Spleen (tissue), 11 donors: ENCODE data around the gene ARSK. TPM values are rescaled to one million over a fixed set of nuclear protein-coding genes. Genes with fewer than 3 reads are reported as not detected.

Experiments
- DNase-seq: peaks from one replicate; pipeline ENCODE4 v3.0.0-alpha.2; 2020
- H3K27ac ChIP-seq, 8 donors: fragments of 200-600 bp; sonication (generic) in 7 of 8; 1 replicate in 4 of 8; 2 replicates in 4 of 8; pipeline versions ENCODE4 v1.5.0 to v1.8.0; 2016 to 2021; ENCODE audit warnings: inconsistent platforms in 4 of 8, mild to moderate bottlenecking in 4 of 8, moderate library complexity in 1 of 8
- H3K27me3 ChIP-seq, 7 donors: fragments of 200-600 bp; sonication (generic) in 6 of 7; replicated peaks in 1 of 7; 1 replicate in 4 of 7; 2 replicates in 3 of 7; pipeline versions ENCODE4 v1.5.0 to v1.8.0; 2016 to 2021; ENCODE audit warnings: inconsistent platforms in 3 of 7, mild to moderate bottlenecking in 1 of 7
- H3K36me3 ChIP-seq, 6 donors: fragments of 200-600 bp; sonication (generic) in 5 of 6; 1 replicate in 4 of 6; 2 replicates in 2 of 6; pipeline versions ENCODE4 v1.5.0 to v1.8.0; 2016 to 2021; ENCODE audit warnings: inconsistent platforms in 2 of 6
- H3K4me1 ChIP-seq, 6 donors: fragments of 200-600 bp; sonication (generic) in 5 of 6; 1 replicate in 3 of 6; 2 replicates in 3 of 6; pipeline versions ENCODE4 v1.5.0 to v1.8.0; 2016 to 2021; ENCODE audit warnings: inconsistent platforms in 3 of 6
- H3K4me3 ChIP-seq, 8 donors: fragments of 200-600 bp; sonication (generic) in 7 of 8; 1 replicate in 4 of 8; 2 replicates in 4 of 8; pipeline versions ENCODE4 v1.5.0 to v1.8.0; 2016 to 2021; ENCODE audit warnings: inconsistent platforms in 4 of 8, mild to moderate bottlenecking in 4 of 8, moderate library complexity in 2 of 8
- H3K9me3 ChIP-seq, 8 donors: fragments of 200-600 bp; sonication (generic) in 7 of 8; 1 replicate in 4 of 8; 2 replicates in 4 of 8; pipeline versions ENCODE4 v1.5.0 to v1.8.0; 2016 to 2021; ENCODE audit warnings: inconsistent platforms in 4 of 8
- POLR2A ChIP-seq, 3 donors: fragments of 450-650 bp; IDR thresholded peaks; one replicate each; pipeline ENCODE4 v1.5.1; 2017; ENCODE audit warnings: antibody characterized with exemption in 3 of 3, mild to moderate bottlenecking in 1 of 3
- POLR2AphosphoS5 ChIP-seq, 3 donors: sonication (generic); formaldehyde crosslinking; IDR thresholded peaks; one replicate each; pipeline ENCODE4 v1.5.1; 2017; ENCODE audit warnings: antibody characterized with exemption in 3 of 3
- WGBS, 5 donors: extraction: QIAGEN DNeasy Blood & Tissue Kit in 3 of 5; methylation state at CpG; one replicate each; pipeline versions ENCODE4 v1.1.5 to v1.1.7; 2013 to 2018; 5-methylcytosine and 5-hydroxymethylcytosine counted together
- intact Hi-C: fragments of 100-400 bp; cut with DNase I; formaldehyde crosslinking; loops from one replicate; pipeline ENCODE4 v1.15.0; 2023; ENCODE audit warnings: low total_unique reads
- polyA plus RNA-seq, 3 donors: library from polyadenylated mRNA; stranded (reverse); fragments of 200-250 nt; gene quantifications; one replicate each; pipeline ENCODE4 v1.2.1, GENCODE V29; 2013
- total RNA-seq, 7 donors: library from RNA; depleted of rRNA in 3 of 7; stranded (reverse); fragments of >200 nt in 3 of 7; fragmentation: NEBNext Ultra II Directional in 4 of 7; extraction: Animal tissue kit (Norgen Biotek cat#: 25700) in 4 of 7; gene quantifications; one replicate each; pipeline versions ENCODE4 v1.1.0 to v1.2.1, GENCODE V29; 2016 to 2021
- TF ChIP-seq, protein P1 (sequence below), 11 experiments: fragments of 200-600 bp in 7 of 11; fragments of 450-650 bp in 4 of 11; sonication (generic) in 4 of 11; IDR thresholded peaks in 8 of 11; conservative IDR thresholded peaks in 3 of 11; 1 replicate in 7 of 11; 2 replicates in 4 of 11; pipeline versions ENCODE4 v1.4.0 to v1.8.0; 2016 to 2021; ENCODE audit warnings: antibody characterized with exemption in 11 of 11, inconsistent platforms in 4 of 11, mild to moderate bottlenecking in 1 of 11
- donor health status: healthy with polysubstance abuse.
- donor health status: DM: no; HTN: no; CAD: no; lungs with moderate emphysema.
- donor health status: DM: no; HTN: no; CAD: no.
- donor health status: Bipolar disorder and iron deficiency.
- donor health status: healthy.
- donor health status: DM: no; HTN: no; CAD: no.
- donor health status: DM: yes; HTN: yes; CAD: no.

ARSK gene
- total and polyA plus RNA-seq, 10 donors, result 1.6 to 7.9 (median 3.2) TPM

DNA sequence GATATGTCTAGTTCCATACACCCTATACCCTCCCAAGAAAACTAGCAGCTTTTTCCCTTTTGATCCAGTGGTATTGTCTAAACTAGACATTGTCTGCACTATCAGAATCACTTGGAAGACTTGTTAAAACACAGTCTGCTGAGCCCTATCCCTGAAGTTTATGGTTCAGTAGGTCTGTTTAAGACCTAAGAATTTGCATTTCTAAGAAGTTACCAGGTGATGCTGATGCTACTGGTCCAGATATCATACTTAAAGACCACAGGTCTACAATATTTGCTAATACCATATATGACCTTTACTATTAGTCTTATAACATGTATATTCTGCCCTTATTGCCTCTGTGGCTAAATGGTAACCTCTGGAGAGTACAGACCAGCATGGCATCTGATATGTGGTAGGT, 23.4 kb upstream of the ARSK start:
- no peak for DNase-seq
- TF ChIP-seq, protein P1, sequence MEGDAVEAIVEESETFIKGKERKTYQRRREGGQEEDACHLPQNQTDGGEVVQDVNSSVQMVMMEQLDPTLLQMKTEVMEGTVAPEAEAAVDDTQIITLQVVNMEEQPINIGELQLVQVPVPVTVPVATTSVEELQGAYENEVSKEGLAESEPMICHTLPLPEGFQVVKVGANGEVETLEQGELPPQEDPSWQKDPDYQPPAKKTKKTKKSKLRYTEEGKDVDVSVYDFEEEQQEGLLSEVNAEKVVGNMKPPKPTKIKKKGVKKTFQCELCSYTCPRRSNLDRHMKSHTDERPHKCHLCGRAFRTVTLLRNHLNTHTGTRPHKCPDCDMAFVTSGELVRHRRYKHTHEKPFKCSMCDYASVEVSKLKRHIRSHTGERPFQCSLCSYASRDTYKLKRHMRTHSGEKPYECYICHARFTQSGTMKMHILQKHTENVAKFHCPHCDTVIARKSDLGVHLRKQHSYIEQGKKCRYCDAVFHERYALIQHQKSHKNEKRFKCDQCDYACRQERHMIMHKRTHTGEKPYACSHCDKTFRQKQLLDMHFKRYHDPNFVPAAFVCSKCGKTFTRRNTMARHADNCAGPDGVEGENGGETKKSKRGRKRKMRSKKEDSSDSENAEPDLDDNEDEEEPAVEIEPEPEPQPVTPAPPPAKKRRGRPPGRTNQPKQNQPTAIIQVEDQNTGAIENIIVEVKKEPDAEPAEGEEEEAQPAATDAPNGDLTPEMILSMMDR (IDR thresholded peaks at IDR 0.05 in 8 of 11, conservative IDR thresholded peaks at IDR 0.05 in 3 of 11), result no peak
- no peak for TF ChIP-seq POLR2AphosphoS5 (IDR thresholded peaks at IDR 0.05)
- no peak for TF ChIP-seq POLR2A (IDR thresholded peaks at IDR 0.05)
- no peaks in the 10 kb centered on the region for H3K9me3 ChIP-seq
- H3K4me3 ChIP-seq, result no peak overlapping the region
- no peak overlapping the region for H3K27ac ChIP-seq
- H3K4me1 ChIP-seq, result no peaks in the 10 kb centered on the region
- intact Hi-C loops, result no loop called here
- no peaks in the 10 kb centered on the region for H3K27me3 ChIP-seq
- peaks cover 0 to 97% (median 42%) of the 10 kb centered on the region in 6 donors for H3K36me3 ChIP-seq

DNA sequence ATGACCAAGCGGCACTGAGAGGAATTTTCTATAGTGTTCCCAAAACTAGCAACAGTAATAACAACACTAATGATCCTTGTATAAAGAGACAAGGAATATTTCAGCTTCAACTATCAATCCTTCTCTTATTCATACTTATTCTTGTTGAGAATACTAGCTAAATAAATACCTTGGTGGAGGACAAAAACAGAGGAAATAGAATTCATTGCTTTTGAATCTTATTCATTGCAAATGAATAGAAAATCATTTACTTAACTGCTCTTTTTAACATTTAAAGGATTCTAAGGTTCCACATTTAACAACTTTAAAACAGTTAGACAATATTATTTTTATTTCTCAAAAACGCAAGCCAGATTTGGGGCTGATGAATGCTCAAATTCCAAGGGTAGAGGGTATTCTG, 22.5 kb upstream of the ARSK start:
- H3K4me3 ChIP-seq, result no peak overlapping the region
- H3K27me3 ChIP-seq, result no peaks in the 10 kb centered on the region
- DNase-seq, result no peak
- WGBS, 5 donors, result 96 to 99% (median 97%) methylated on average over 2 of the region's 2 CpGs
- H3K4me1 ChIP-seq, result no peaks in the 10 kb centered on the region
- TF ChIP-seq, protein P1 (IDR thresholded peaks at IDR 0.05 in 8 of 11, conservative IDR thresholded peaks at IDR 0.05 in 3 of 11), result no peak
- TF ChIP-seq POLR2A (IDR thresholded peaks at IDR 0.05) (no peak), POLR2AphosphoS5 (IDR thresholded peaks at IDR 0.05) (no peak)
- H3K27ac ChIP-seq, result no peak overlapping the region
- intact Hi-C loops, result no loop called here
- H3K9me3 ChIP-seq, result no peaks in the 10 kb centered on the region
- H3K36me3 ChIP-seq, result peaks cover 0 to 97% (median 41%) of the 10 kb centered on the region in 6 donors

DNA sequence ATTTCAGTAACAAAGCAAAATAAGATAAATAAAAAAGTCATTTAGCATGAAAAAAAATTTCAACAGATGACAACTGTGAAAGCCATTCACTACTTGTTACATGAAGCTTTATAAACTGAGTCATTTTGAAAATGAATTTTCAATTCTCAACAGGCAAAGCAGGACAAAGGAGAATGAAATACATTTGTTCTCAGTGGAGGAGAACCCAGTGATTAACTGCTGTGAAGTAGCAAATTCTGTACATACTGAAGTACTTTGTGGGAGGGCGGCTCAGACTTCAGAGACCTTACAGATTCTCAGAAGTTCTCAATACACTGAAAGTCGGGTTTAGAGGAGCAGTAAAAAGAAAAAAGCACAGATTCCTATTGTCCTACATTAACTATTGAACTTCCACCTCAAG, 21.8 kb upstream of the ARSK start:
- no peak for DNase-seq
- Histone ChIP-seq H3K4me1 (no peaks in the 10 kb centered on the region), H3K27me3 (no peaks in the 10 kb centered on the region), H3K4me3 (no peak overlapping the region), H3K9me3 (no peaks in the 10 kb centered on the region), H3K36me3 (peaks cover 0 to 97% (median 42%) of the 10 kb centered on the region in 6 donors), H3K27ac (no peak overlapping the region)
- intact Hi-C loops, result no loop called here
- WGBS, 5 donors, result 82 to 86% (median 85%) methylated on average over 2 of the region's 2 CpGs
- TF ChIP-seq POLR2AphosphoS5 (IDR thresholded peaks at IDR 0.05) (no peak), POLR2A (IDR thresholded peaks at IDR 0.05) (no peak)
- TF ChIP-seq, protein P1 (IDR thresholded peaks at IDR 0.05 in 8 of 11, conservative IDR thresholded peaks at IDR 0.05 in 3 of 11), result no peak

DNA sequence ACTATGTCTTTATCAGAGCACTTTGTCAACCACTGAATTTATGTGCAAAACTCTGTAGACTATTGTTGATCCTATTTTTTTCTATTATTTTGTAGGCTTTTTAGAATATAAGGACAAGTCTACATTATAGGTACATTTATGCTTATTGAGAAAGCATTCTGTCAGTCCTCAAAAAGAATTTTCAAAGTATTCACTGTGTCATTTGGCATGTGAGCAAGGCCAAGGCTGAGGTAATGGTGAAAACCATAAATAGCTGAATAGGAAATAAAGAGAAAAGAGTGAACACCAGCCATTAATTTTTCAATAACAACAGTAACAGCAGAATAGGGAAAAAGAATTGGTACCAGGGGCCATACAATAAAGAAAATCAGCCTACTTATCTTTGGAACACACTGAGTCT, 21.1 kb upstream of the ARSK start:
- no peak for DNase-seq
- H3K9me3 ChIP-seq, result no peaks in the 10 kb centered on the region
- peak overlapping the region in 1 of 8 donors; percentile 17 for H3K27ac ChIP-seq
- H3K27me3 ChIP-seq, result no peaks in the 10 kb centered on the region
- no peak for TF ChIP-seq POLR2AphosphoS5 (IDR thresholded peaks at IDR 0.05)
- TF ChIP-seq, protein P1 (IDR thresholded peaks at IDR 0.05 in 8 of 11, conservative IDR thresholded peaks at IDR 0.05 in 3 of 11), result no peak
- TF ChIP-seq POLR2A (IDR thresholded peaks at IDR 0.05), result no peak
- intact Hi-C loops, result no loop called here
- no peaks in the 10 kb centered on the region for H3K4me1 ChIP-seq
- no peak overlapping the region for H3K4me3 ChIP-seq
- peaks cover 0 to 97% (median 41%) of the 10 kb centered on the region in 6 donors for H3K36me3 ChIP-seq
